GM18517 (cell line): ENCODE measurements around the gene GAS2.

Experiments
- ATAC-seq: cut with Tn5 transposase; IDR thresholded peaks from one replicate; pipeline ENCODE4 v1.9.1; 2021; ENCODE audit warnings: mild to moderate bottlenecking, moderate library complexity; ENCODE audit not compliant: unreplicated experiment

Gene GAS2

GRCh38 chr11:22859756-22860155 is 193.3 kb downstream of the GAS2 start:
- no peak for ATAC-seq

GRCh38 chr11:22860241-22860640 is 193.8 kb downstream of the GAS2 start, which contains the start of gene CCDC179:
CCDC179 (minus strand) TSS chr11:22860474; CDS start chr11:22860421, 53 bp downstream.
- ATAC-seq = no peak
